Measurements from ENCODE around the gene ST6GALNAC3.

The ST6GALNAC3 gene

GRCh38 chr1:76148460-76148859 is 73.9 kb downstream of the ST6GALNAC3 start:
- ChIA-PET CTCF (no interaction called here), POLR2A (no interaction called here)
- DNase-seq (ENCODE audit: extremely low spot score), result no peak
- no peak for TF ChIP-seq ZNF384 (IDR thresholded peaks at IDR 0.05)
- TF ChIP-seq FOXA1 (IDR thresholded peaks at IDR 0.05), result no peak
- no peak for TF ChIP-seq TARDBP (IDR thresholded peaks at IDR 0.05)
- no peak for TF ChIP-seq BHLHE40 (IDR thresholded peaks at IDR 0.05; ENCODE audit: borderline replicate concordance)
- no peak for TF ChIP-seq L3MBTL2 (conservative IDR thresholded peaks at IDR 0.05)
- no peak for TF ChIP-seq HDGF (IDR thresholded peaks at IDR 0.05; ENCODE audit: borderline replicate concordance)

DNA sequence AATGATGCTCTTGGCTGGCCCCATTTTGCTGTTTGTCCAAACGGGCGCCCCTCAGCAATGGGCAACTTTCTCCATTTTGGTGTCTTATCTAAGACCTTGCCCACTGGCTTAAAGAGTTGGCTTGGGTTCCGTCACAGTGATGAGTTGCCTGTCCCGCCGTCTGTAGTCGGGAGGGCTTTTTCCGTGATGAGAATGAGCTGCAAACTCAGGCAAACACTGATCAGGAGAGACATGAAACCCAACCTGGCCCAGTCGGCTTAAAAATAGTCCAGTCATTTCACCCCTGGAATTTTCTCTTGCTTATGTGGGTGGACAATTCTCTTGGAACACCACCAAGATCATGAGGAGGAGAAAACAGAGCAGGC is 79.3 kb downstream of the ST6GALNAC3 start:
- ChIA-PET CTCF (interaction anchor here (0.8 to 1.4 kb wide), 2 partner anchors 11 to 245 kb away, joined by 4 read pairs; no protein-coding TSS in a partner anchor), POLR2A (no interaction called here)
- no peak for TF ChIP-seq L3MBTL2 (conservative IDR thresholded peaks at IDR 0.05)
- no peak for TF ChIP-seq SUZ12 (IDR thresholded peaks at IDR 0.05)
- TF ChIP-seq SP1 (IDR thresholded peaks at IDR 0.05), result no peak
- TF ChIP-seq LEF1 (IDR thresholded peaks at IDR 0.05; ENCODE audit: borderline replicate concordance), result no peak
- no peak for TF ChIP-seq NFRKB (IDR thresholded peaks at IDR 0.05)
- no peak for TF ChIP-seq FOXM1 (IDR thresholded peaks at IDR 0.05; ENCODE audit: borderline replicate concordance)
- DNase-seq (ENCODE audit: extremely low spot score), result no peak

DNA sequence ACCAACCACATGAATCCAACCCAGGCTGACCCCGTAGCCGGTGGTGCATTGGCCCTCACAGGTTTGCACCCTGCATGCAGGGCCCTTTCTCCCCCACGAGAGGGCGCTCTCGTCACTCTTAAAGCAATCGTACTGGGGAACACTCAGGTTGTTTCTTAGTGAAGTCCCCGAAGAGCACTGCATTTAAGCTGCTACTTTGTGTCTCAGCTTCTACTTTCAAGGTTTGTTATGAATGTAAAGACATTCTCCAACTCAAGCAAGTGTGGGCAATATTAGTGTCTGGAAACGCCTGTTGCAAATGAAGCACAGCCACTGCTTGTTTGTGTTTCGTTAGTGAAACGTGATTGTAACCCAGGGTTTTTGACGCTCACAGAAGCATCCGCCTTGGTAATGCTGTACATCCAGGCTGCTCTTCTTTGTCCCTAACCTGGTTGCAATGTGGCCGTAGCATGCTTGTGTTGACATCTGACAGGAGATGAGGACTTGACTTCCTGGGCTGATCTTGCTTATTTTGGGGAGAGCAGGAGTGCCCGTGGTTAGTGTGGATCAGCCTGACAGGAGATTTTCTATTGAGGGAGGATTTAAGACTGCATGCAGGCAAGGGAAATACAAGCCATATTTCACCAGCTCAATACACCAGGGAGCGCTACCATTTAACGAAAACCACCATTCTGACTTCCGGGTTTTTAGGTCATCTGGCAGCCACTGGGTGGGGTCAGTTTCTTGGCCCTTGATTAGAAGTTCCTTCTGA is 79.8 kb downstream of the ST6GALNAC3 start:
- ChIA-PET POLR2A (no interaction called here), CTCF (interaction anchor here (0.6 to 1.4 kb wide), 8 partner anchors 10 to 652 kb away, joined by 3 to 4 read pairs (median 3); no protein-coding TSS in a partner anchor)
- no peak for TF ChIP-seq L3MBTL2 (conservative IDR thresholded peaks at IDR 0.05)
- DNase-seq (ENCODE audit: extremely low spot score), result peak; percentile 90

DNA sequence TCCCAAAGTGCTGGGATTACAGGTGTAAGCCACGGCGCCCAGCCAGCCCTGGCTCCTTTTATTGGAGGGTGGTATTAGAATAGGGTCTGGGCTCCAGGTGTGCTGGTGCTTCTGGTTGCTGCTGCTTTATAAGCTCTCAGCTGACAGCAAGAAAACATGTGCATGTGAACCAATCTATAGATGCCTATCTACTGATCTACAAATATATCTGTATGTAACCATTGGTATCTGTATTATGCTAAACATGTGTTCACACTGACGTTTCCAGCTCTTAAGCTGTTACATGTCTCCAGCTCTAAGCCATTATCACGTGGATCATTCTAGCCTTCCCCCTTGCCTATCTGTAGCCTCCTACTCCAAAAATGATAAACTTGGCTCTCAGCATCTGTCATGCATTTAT is 82.4 kb downstream of the ST6GALNAC3 start:
- DNase-seq (ENCODE audit: extremely low spot score), result no peak
- ChIA-PET CTCF (no interaction called here), POLR2A (interaction anchor here (1.0 kb wide), 1 partner anchor 82 kb away, joined by 3 read pairs; no protein-coding TSS in a partner anchor)
- no peak for TF ChIP-seq TARDBP (IDR thresholded peaks at IDR 0.05)
- no peak for TF ChIP-seq BHLHE40 (IDR thresholded peaks at IDR 0.05; ENCODE audit: borderline replicate concordance)
- no peak for TF ChIP-seq SP1 (IDR thresholded peaks at IDR 0.05)
- no peak for TF ChIP-seq NFRKB (IDR thresholded peaks at IDR 0.05)
- no peak for TF ChIP-seq CTBP1 (IDR thresholded peaks at IDR 0.05; ENCODE audit: borderline replicate concordance)
- no peak for TF ChIP-seq ELF4 (IDR thresholded peaks at IDR 0.05)

DNA sequence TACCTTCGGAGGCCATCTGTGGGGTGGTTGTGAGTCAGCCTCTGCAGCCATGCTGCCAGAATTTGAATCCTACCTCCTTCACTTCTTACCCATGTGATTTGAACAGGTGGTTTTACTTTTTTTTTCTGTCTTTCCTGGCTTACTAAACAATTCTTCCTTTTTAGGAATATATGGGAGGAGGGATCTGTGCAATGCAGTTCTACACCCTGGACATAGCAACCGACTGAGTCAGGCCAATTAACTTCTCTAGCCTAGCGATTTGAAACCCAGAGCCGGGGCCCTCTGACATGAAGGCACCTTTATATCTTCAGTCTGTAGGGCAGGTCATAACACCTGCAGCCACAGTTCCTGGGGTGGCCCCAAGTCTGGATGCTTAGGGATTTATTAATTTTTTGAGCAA is 83.6 kb downstream of the ST6GALNAC3 start:
- TF ChIP-seq CTBP1 (IDR thresholded peaks at IDR 0.05; ENCODE audit: borderline replicate concordance) (no peak), L3MBTL2 (conservative IDR thresholded peaks at IDR 0.05) (no peak), NFRKB (IDR thresholded peaks at IDR 0.05) (no peak), FOXM1 (IDR thresholded peaks at IDR 0.05; ENCODE audit: borderline replicate concordance) (no peak)
- POLR2A ChIA-PET, result no interaction called here
- CTCF ChIA-PET, result no interaction called here
- DNase-seq (ENCODE audit: extremely low spot score), result no peak

DNA sequence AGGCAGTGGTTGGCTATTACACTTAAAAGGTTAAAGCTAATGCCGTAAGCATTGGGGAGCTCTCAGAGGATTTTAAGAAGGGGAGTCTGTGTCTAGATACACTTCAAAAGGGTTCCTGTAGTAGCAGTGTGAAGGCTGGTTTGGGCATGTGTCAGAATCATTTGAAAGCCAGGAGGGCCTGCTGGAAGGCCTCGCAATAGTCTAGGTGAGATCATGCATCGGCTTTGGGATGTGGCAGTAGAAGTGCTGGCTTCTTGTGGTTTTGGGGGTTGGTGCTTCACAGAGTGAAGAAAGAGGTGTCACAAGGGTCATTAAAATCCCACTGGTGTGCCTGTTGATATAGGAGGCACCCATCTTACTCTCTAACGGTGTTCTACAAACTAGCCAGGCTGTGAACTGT is 85.7 kb downstream of the ST6GALNAC3 start:
- DNase-seq (ENCODE audit: extremely low spot score), result no peak
- no peak for TF ChIP-seq SP1 (IDR thresholded peaks at IDR 0.05)
- no peak for TF ChIP-seq L3MBTL2 (conservative IDR thresholded peaks at IDR 0.05)
- TF ChIP-seq, protein P1, sequence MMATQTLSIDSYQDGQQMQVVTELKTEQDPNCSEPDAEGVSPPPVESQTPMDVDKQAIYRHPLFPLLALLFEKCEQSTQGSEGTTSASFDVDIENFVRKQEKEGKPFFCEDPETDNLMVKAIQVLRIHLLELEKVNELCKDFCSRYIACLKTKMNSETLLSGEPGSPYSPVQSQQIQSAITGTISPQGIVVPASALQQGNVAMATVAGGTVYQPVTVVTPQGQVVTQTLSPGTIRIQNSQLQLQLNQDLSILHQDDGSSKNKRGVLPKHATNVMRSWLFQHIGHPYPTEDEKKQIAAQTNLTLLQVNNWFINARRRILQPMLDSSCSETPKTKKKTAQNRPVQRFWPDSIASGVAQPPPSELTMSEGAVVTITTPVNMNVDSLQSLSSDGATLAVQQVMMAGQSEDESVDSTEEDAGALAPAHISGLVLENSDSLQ (IDR thresholded peaks at IDR 0.05), result no peak
- TF ChIP-seq ARNT (IDR thresholded peaks at IDR 0.05), result no peak
- no peak for TF ChIP-seq LEF1 (IDR thresholded peaks at IDR 0.05; ENCODE audit: borderline replicate concordance)
- no peak for TF ChIP-seq NFRKB (IDR thresholded peaks at IDR 0.05)
- no peak for TF ChIP-seq HDGF (IDR thresholded peaks at IDR 0.05; ENCODE audit: borderline replicate concordance)
- TF ChIP-seq FOXK2 (IDR thresholded peaks at IDR 0.05), result no peak
- no peak for TF ChIP-seq ELF4 (IDR thresholded peaks at IDR 0.05)
- no peak for TF ChIP-seq ZNF384 (IDR thresholded peaks at IDR 0.05)
- TF ChIP-seq CTBP1 (IDR thresholded peaks at IDR 0.05; ENCODE audit: borderline replicate concordance), result no peak
- TF ChIP-seq TARDBP (IDR thresholded peaks at IDR 0.05), result no peak
- TF ChIP-seq SUZ12 (IDR thresholded peaks at IDR 0.05), result no peak
- ChIA-PET POLR2A (no interaction called here), CTCF (no interaction called here)

GRCh38 chr1:76161451-76161850 is 86.9 kb downstream of the ST6GALNAC3 start:
- TF ChIP-seq SUZ12 (IDR thresholded peaks at IDR 0.05) (no peak), L3MBTL2 (conservative IDR thresholded peaks at IDR 0.05) (no peak), CTBP1 (IDR thresholded peaks at IDR 0.05; ENCODE audit: borderline replicate concordance) (no peak), BHLHE40 (IDR thresholded peaks at IDR 0.05; ENCODE audit: borderline replicate concordance) (no peak), FOXK2 (IDR thresholded peaks at IDR 0.05) (no peak), ZNF384 (IDR thresholded peaks at IDR 0.05) (no peak), HDGF (IDR thresholded peaks at IDR 0.05; ENCODE audit: borderline replicate concordance) (no peak), FOXA1 (IDR thresholded peaks at IDR 0.05) (no peak), ELF4 (IDR thresholded peaks at IDR 0.05) (no peak), LEF1 (IDR thresholded peaks at IDR 0.05; ENCODE audit: borderline replicate concordance) (no peak), TARDBP (IDR thresholded peaks at IDR 0.05) (no peak), SP1 (IDR thresholded peaks at IDR 0.05) (no peak), ARNT (IDR thresholded peaks at IDR 0.05) (no peak), FOXM1 (IDR thresholded peaks at IDR 0.05; ENCODE audit: borderline replicate concordance) (no peak), NFRKB (IDR thresholded peaks at IDR 0.05) (no peak)
- TF ChIP-seq, protein P1 (IDR thresholded peaks at IDR 0.05), result no peak
- ChIA-PET POLR2A (no interaction called here), CTCF (no interaction called here)
- no peak for DNase-seq (ENCODE audit: extremely low spot score)

All from HEK293T (cell line).